ENCODE results near the gene PDE4D.

DNA sequence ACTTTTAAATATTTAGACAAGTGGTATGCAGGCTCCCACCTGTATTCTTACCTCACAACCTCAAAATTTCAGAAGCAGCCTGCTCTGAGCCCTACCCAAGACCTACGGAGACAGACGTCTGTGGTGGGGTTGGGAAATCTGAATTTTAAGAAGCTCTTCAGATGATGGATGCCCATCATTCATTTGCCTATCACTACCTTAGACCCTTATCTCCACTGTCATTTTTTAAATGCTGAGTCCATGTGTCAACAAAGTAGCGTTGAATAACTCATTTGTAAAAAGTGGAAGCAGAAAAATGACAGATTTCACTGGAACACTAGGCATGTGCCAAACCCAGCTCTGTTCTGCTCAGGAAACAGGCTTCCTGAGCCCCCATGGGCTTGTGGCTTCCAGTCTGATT is 85.7 kb downstream of the PDE4D start:
- TF ChIP-seq, protein P1, sequence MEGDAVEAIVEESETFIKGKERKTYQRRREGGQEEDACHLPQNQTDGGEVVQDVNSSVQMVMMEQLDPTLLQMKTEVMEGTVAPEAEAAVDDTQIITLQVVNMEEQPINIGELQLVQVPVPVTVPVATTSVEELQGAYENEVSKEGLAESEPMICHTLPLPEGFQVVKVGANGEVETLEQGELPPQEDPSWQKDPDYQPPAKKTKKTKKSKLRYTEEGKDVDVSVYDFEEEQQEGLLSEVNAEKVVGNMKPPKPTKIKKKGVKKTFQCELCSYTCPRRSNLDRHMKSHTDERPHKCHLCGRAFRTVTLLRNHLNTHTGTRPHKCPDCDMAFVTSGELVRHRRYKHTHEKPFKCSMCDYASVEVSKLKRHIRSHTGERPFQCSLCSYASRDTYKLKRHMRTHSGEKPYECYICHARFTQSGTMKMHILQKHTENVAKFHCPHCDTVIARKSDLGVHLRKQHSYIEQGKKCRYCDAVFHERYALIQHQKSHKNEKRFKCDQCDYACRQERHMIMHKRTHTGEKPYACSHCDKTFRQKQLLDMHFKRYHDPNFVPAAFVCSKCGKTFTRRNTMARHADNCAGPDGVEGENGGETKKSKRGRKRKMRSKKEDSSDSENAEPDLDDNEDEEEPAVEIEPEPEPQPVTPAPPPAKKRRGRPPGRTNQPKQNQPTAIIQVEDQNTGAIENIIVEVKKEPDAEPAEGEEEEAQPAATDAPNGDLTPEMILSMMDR (IDR thresholded peaks at IDR 0.05), result no peak
- TF ChIP-seq POLR2A (IDR thresholded peaks at IDR 0.05), result no peak
